GM08714 (cell line): ENCODE data around the gene LPP.

Experiments
- H3K4me3 ChIP-seq: fragments of 200-500 bp; sonication (Bioruptor generic); 2 replicates; pipeline ENCODE4 v1.5.1; 2014; ENCODE audit warnings: mild to moderate bottlenecking, low read length, inconsistent platforms
- ZNF274 ChIP-seq: IDR thresholded peaks from 2 replicates; pipeline ENCODE4 v1.6.1; 2012; ENCODE audit warnings: mild to moderate bottlenecking, low read depth, low read length

Gene LPP

GRCh38 chr3:188242436-188243123 lies 88.6 kb downstream of the LPP start:
- TF ChIP-seq ZNF274 = no peak
- no peak overlapping the region for H3K4me3 ChIP-seq

DNA sequence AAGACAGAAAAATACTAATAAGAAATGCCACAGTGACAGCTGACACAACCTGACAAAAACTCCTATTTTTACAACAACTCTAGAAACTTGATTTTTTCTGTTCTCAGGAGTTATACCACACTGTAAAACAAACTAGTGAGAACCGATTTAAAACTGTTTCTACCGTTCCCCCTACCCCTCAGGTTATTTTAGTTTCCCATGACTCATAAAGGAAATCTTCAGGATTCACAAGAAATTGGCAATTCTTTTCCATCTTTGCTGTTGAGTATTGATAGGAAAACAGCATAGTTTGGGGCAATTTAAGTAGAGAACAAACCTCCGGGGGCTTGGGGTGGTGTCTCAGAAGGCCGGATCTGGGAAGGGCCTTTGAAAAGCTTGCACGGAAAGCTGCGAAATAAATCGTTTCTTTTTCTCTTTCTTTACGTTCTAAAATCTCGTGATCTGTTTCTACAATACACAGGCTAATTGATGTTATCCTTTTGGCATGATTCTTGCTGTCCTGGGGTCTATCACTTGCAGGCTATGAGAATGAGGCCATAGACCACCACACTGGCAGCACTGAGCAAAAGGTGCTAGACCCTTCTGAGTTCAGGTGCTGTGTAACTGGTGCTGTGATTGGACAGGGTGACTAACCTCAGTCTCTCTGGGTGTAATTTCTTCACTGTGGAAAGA lies 89.3 kb downstream of the LPP start:
- no peak overlapping the region for H3K4me3 ChIP-seq
- no peak for TF ChIP-seq ZNF274

DNA sequence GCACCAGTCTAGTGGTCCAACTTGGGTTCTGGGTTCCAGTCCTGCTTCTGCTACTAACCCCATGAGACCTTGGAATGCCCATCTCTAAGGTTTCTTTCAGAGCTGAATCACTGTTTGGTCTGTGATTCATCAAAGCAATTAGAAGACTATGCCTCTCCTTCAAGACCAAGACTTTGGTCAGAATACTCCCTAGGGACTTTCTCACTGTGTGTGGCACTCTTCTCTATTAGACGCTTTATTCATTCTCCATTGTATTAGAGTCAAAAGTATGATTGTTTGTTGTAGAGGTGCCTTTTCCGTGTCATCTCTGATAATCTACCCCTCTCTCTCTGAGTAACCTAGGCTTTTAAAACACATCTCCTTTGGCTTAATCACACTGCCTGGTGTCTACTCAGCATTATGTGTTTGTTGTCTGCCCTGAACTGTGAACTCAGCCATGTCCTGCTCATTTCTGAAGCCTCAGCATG lies 90.5 kb downstream of the LPP start:
- H3K4me3 ChIP-seq = no peak overlapping the region
- no peak for TF ChIP-seq ZNF274

- TF ChIP-seq ZNF274 = no peak
- H3K4me3 ChIP-seq = no peak overlapping the region
Measured at GRCh38 chr3:188246905-188247304, 92.9 kb downstream of the LPP start.

- no peak for TF ChIP-seq ZNF274
- no peak overlapping the region for H3K4me3 ChIP-seq
Measured at GRCh38 chr3:188248036-188248561, 94.1 kb downstream of the LPP start.

DNA sequence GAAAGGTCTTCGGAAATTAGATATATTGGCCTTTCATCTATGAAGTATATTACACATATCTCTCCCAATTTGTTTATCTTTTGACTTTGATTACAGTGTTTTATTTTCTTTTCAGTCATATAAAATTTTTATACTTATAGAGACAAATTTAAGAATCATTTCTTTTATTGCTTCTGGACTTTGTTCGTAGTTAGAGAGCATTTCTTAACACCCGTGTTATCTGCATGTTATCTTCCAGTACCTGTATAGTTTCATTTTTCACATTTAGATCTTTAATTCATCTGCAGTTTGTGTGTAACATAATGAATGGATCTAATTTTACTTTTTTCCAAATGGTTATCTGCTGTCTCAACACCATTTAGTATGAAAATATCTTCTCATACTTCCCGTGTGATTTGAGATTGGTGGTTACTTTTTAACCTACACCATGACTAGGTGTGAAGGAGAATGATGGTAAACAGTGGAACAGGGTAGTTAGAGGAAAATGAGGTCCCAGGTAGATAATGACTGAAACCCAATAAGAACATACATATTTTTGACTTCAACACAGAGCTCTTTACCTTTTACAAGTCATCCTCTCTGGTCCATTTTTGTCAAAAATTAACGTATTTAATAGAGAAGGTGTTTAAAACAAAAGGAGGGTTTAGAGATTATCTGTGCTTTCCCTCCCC lies 99.3 kb downstream of the LPP start:
- no peak for TF ChIP-seq ZNF274

GRCh38 chr3:188253800-188254452 lies 100.0 kb downstream of the LPP start:
- no peak for TF ChIP-seq ZNF274

More for the DNA sequence above, 99.3 kb downstream of the LPP start:
- H3K4me3 ChIP-seq = no peak overlapping the region

GRCh38 chr3:188254520-188255070 lies 100.6 kb downstream of the LPP start:
- H3K4me3 ChIP-seq = no peak overlapping the region
- no peak for TF ChIP-seq ZNF274

More at GRCh38 chr3:188253800-188254452, 100.0 kb downstream of the LPP start:
- no peak overlapping the region for H3K4me3 ChIP-seq

DNA sequence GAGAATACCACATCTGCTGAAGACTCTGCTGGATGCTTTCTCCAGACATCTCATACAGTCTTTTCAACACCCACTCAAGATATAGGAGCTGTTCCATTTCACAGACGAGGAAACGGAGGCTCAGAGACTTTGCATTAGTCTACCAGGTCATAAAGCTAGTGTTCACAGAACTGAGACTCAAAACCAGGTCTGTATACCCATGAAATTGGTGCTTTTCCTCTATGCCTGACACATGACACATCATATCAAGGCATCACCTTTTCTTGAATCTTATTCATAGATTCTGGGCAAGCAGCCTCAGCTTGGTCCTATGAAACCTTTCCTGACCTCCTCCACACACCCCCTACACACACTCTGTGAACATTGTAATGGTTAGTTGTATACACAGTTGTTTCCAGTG lies 101.2 kb downstream of the LPP start:
- H3K4me3 ChIP-seq = no peak overlapping the region
- TF ChIP-seq ZNF274 = no peak

GRCh38 chr3:188256758-188257157 lies 102.8 kb downstream of the LPP start:
- H3K4me3 ChIP-seq = no peak overlapping the region
- no peak for TF ChIP-seq ZNF274

- TF ChIP-seq ZNF274 = no peak
- H3K4me3 ChIP-seq = no peak overlapping the region
Measured at GRCh38 chr3:188257384-188258026, 103.5 kb downstream of the LPP start.

DNA sequence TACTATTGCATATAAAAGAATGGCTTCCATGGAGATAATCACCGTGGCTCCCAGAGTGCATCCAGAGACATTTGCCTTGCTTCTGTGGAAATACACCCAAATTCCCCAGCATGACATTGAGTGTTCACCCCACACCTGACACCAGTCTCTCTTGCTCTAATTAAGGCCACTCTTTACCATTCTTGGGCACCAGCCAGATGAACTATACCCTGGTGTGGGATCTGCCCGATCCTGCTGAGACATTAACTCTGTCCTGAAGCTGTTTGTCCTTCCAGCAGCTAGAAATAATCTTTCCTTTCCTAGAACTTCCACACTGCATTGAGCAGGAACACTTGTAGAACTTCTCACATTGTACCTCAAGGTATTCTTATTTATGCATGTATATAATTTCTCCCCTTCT lies 105.2 kb downstream of the LPP start:
- no peak for TF ChIP-seq ZNF274

GRCh38 chr3:188259596-188259995 lies 105.6 kb downstream of the LPP start:
- TF ChIP-seq ZNF274 = no peak
- no peak overlapping the region for H3K4me3 ChIP-seq

More for the DNA sequence above, 105.2 kb downstream of the LPP start:
- no peak overlapping the region for H3K4me3 ChIP-seq

- no peak overlapping the region for H3K4me3 ChIP-seq
- no peak for TF ChIP-seq ZNF274
Measured at GRCh38 chr3:188261011-188261410, 107.1 kb downstream of the LPP start.
